PC-9 (cell line): Measurements from ENCODE around the gene PSTPIP1.

Experiments
- CTCF ChIP-seq: fragments of 200-600 bp; sonication (generic); conservative IDR thresholded peaks from 2 replicates; pipeline ENCODE4 v1.6.1; 2017; ENCODE audit warnings: mixed run types, antibody characterized with exemption, mild to moderate bottlenecking, moderate library complexity
- EZH2 ChIP-seq: fragments of 200-600 bp; sonication (generic); IDR thresholded peaks from 2 replicates; pipeline ENCODE4 v1.8.0; 2017; ENCODE audit warnings: antibody characterized with exemption, low read depth

- TF ChIP-seq CTCF (no peak), EZH2 (no peak)
Observed at GRCh38 chr15:77021803-77022381, 27.0 kb downstream of the PSTPIP1 start.
